K562 (cell line): ENCODE measurements around the gene SARS2. TPM values are rescaled to one million over a fixed set of nuclear protein-coding genes. Genes with fewer than 3 reads are reported as not detected.

Experiments
- ATAC-seq: fragments of 200-7000 bp; cut with Tn5 transposase; 3 replicates; pipeline ENCODE4 v1.9.1; 2020; ENCODE audit warnings: moderate library complexity
- Bru-seq: library from RNA; stranded (reverse); fragments of 400-500 nt; gene quantifications from one replicate; lab custom pipeline; 2021; lab: Mats Ljungman, UMichigan
- BruChase-seq, 2 experiments: library from RNA; stranded (reverse); fragments of 400-500 nt; gene quantifications; one replicate each; lab custom pipeline; 2021; lab: Mats Ljungman, UMichigan
- BruUV-seq: library from RNA; stranded (reverse); fragments of 400-500 nt; replicated peaks from 2 replicates; lab custom pipeline; 2021; lab: Mats Ljungman, UMichigan
- CTCF ChIA-PET: fragments of 300-600 bp; formaldehyde crosslinking; extraction: SDS; loops from one replicate; lab custom pipeline; 2021; ENCODE audit warnings: low intra/inter-chr PET ratio; lab: Yijun Ruan, JAX
- POLR2A ChIA-PET: fragments of 300-600, 350-650 bp; sonication (Branson Sonifier 250); formaldehyde crosslinking; extraction: SDS; loops from one replicate; lab custom pipeline; 2021; ENCODE audit warnings: antibody characterized with exemption, inconsistent platforms; lab: Yijun Ruan, JAX
- DNase-seq, 4 experiments: peaks; one replicate each; pipeline versions ENCODE4 v3.0.0 to v3.0.0-alpha.2; 2011 to 2018; ENCODE audit warnings: low spot score in 3 of 4, mixed read lengths in 3 of 4; ENCODE audit errors: extremely low read depth in 1 of 4
- FAIRE-seq: peaks from 2 replicates; lab custom pipeline; 2011; peaks lifted over from hg19 to GRCh38; lab: Jason Lieb, UNC
- H2AFZ ChIP-seq: 2 replicates; pipeline ENCODE4 v1.6.0; 2011; ENCODE audit warnings: low read depth, low read length, control low read depth, inconsistent platforms
- H3K27ac ChIP-seq: fragments of 200-600 bp; 3 replicates; pipeline ENCODE4 v1.8.0; 2011; ENCODE audit warnings: low read depth, mild to moderate bottlenecking, control low read depth, inconsistent platforms, low read length, moderate library complexity, mixed read lengths; ENCODE audit errors: extremely low read depth
- H3K27me3 ChIP-seq, 2 experiments: fragments of 300-600 bp in 1 of 2; 2 replicates in 1 of 2; 3 replicates in 1 of 2; pipeline versions ENCODE4 v1.6.0 to v1.8.0; 2011; ENCODE audit warnings: inconsistent platforms in 2 of 2, low read length in 2 of 2, mild to moderate bottlenecking in 1 of 2, mixed read lengths in 1 of 2, moderate library complexity in 1 of 2; ENCODE audit not compliant: control insufficient read depth in 2 of 2, insufficient read depth in 2 of 2
- H3K36me3 ChIP-seq: fragments of 300-600 bp; 3 replicates; pipeline ENCODE4 v1.8.0; 2011; ENCODE audit warnings: mild to moderate bottlenecking, low read length, inconsistent platforms; ENCODE audit not compliant: control insufficient read depth, insufficient read depth
- H3K4me1 ChIP-seq, 2 experiments: fragments of 200-600 bp in 1 of 2; replicated peaks in 1 of 2; 2 replicates in 1 of 2; 3 replicates in 1 of 2; pipeline versions ENCODE4 v1.5.1 to v1.8.0; 2011; ENCODE audit warnings: inconsistent platforms in 2 of 2, low read length in 2 of 2, mild to moderate bottlenecking in 1 of 2, mixed read lengths in 1 of 2, moderate library complexity in 1 of 2; ENCODE audit not compliant: control insufficient read depth in 2 of 2, insufficient read depth in 2 of 2
- H3K4me2 ChIP-seq: 2 replicates; pipeline ENCODE4 v1.6.1; 2011; ENCODE audit warnings: low read length, control low read depth, inconsistent platforms, mixed read lengths; ENCODE audit not compliant: insufficient read depth
- H3K4me3 ChIP-seq: fragments of 200-600 bp; sonication (generic), shearing (Covaris generic); 2 replicates; pipeline ENCODE4 v1.5.1; 2016; ENCODE audit warnings: control low read depth, inconsistent platforms
- H3K79me2 ChIP-seq: fragments of 200-600 bp; 3 replicates; pipeline ENCODE4 v1.8.0; 2011; ENCODE audit warnings: low read length, inconsistent platforms; ENCODE audit not compliant: control insufficient read depth, insufficient read depth
- H3K9ac ChIP-seq, 2 experiments: 2 replicates each; pipeline versions ENCODE4 v1.6.0 to v1.6.1; 2011; ENCODE audit warnings: low read depth in 2 of 2, low read length in 2 of 2, control low read depth in 1 of 2, inconsistent platforms in 1 of 2, mild to moderate bottlenecking in 1 of 2, mixed read lengths in 1 of 2; ENCODE audit not compliant: insufficient read depth in 1 of 2
- H3K9me1 ChIP-seq: one replicate; pipeline ENCODE4 v1.6.0; 2011; ENCODE audit warnings: inconsistent platforms, mild to moderate bottlenecking, low read length, moderate library complexity; ENCODE audit not compliant: control insufficient read depth, insufficient read depth
- H3K9me3 ChIP-seq: replicated peaks from 2 replicates; pipeline ENCODE4 v1.5.1; 2011; ENCODE audit warnings: low read depth, low read length, inconsistent platforms; ENCODE audit not compliant: control insufficient read depth, insufficient read depth
- H4K20me1 ChIP-seq: replicated peaks from 2 replicates; pipeline ENCODE4 v1.6.1; 2011; ENCODE audit warnings: low read length, inconsistent platforms, mixed read lengths; ENCODE audit not compliant: control insufficient read depth, insufficient read depth
- ELF4 ChIP-seq: fragments of 450-650 bp; formaldehyde crosslinking; IDR thresholded peaks from 2 replicates; pipeline ENCODE4 v1.4.0; 2022; ENCODE audit warnings: missing genetic modification characterization
- EP300 ChIP-seq: IDR thresholded peaks from 2 replicates; pipeline ENCODE4 v1.6.1; 2012; ENCODE audit warnings: low read length, improper control_type of control experiment
- HNRNPK ChIP-seq: fragments of 200-400 bp; formaldehyde crosslinking; IDR thresholded peaks from one replicate; pipeline ENCODE4 v1.6.1; 2018; ENCODE audit warnings: mild to moderate bottlenecking, low read depth, low read length; ENCODE audit not compliant: poor library complexity, severe bottlenecking
- ILK ChIP-seq: fragments of 450-650 bp; IDR thresholded peaks from 2 replicates; pipeline ENCODE4 v1.6.1; 2016; ENCODE audit warnings: missing genetic modification characterization, low read depth, mild to moderate bottlenecking, missing compliant biosample characterization, moderate library complexity, borderline replicate concordance
- MEIS2 ChIP-seq: fragments of 450-650 bp; IDR thresholded peaks from 2 replicates; pipeline ENCODE4 v1.6.1; 2014; ENCODE audit warnings: mild to moderate bottlenecking; ENCODE audit not compliant: partially characterized antibody
- MTA1 ChIP-seq: fragments of 450-650 bp; IDR thresholded peaks from 2 replicates; pipeline ENCODE4 v1.6.1; 2017; ENCODE audit warnings: borderline replicate concordance
- NKRF ChIP-seq: fragments of 450-650 bp; IDR thresholded peaks from 2 replicates; pipeline ENCODE4 v1.6.1; 2016; ENCODE audit warnings: borderline replicate concordance
- PHF20 ChIP-seq: fragments of 450-650 bp; IDR thresholded peaks from 2 replicates; pipeline ENCODE4 v1.6.1; 2018; ENCODE audit not compliant: partially characterized antibody
- SMAD1 ChIP-seq: fragments of 150-350 bp; IDR thresholded peaks from 2 replicates; pipeline ENCODE4 v1.6.1; 2014; ENCODE audit warnings: low read length, low read depth; ENCODE audit not compliant: partially characterized antibody
- SREBF1 ChIP-seq: fragments of 150-350 bp; IDR thresholded peaks from 2 replicates; pipeline ENCODE4 v1.6.1; 2014; ENCODE audit warnings: antibody characterized with exemption, low read depth, low read length, borderline replicate concordance
- TAF9B ChIP-seq: fragments of 450-650 bp; IDR thresholded peaks from 2 replicates; pipeline ENCODE4 v1.6.1; 2018; ENCODE audit warnings: mild to moderate bottlenecking; ENCODE audit not compliant: partially characterized antibody
- TRIM28 ChIP-seq: fragments of 450-650 bp; IDR thresholded peaks from 2 replicates; pipeline ENCODE4 v1.6.1; 2017
- ZNF282 ChIP-seq: sonication (generic); formaldehyde crosslinking; IDR thresholded peaks from 2 replicates; pipeline ENCODE4 v1.8.1; 2023; ENCODE audit warnings: missing genetic modification reagents
- ZNF764 ChIP-seq: fragments of 250-450 bp; sonication (Bioruptor Pico); IDR thresholded peaks from 2 replicates; pipeline ENCODE4 v1.4.0; 2020; ENCODE audit warnings: low read depth, mild to moderate bottlenecking, moderate library complexity
- WGBS: fragments of 100-300 bp; shearing (Covaris generic); methylation state at CpG from one replicate; pipeline ENCODE4 v1.1.6; 2016; ENCODE audit warnings: low coverage, mixed read lengths; ENCODE audit not compliant: insufficient coverage; ENCODE audit errors: missing lambda C conversion rate; 5-methylcytosine and 5-hydroxymethylcytosine counted together
- in situ Hi-C: fragments of 300-500 bp; cut with MboI; formaldehyde crosslinking; loops from 4 replicates; pipeline ENCODE4 v1.15.0; 2018; ENCODE audit warnings: inconsistent platforms, mixed read lengths
- intact Hi-C: fragments of 100-400 bp; cut with micrococcal nuclease; formaldehyde crosslinking; loops from 2 replicates; pipeline ENCODE4 v1.14.2; 2022
- long read RNA-seq, 3 experiments: library from polyadenylated mRNA in 2 of 3; library from RNA in 1 of 3; unstranded in 2 of 3; stranded (forward) in 1 of 3; transcript quantifications; one replicate each; pipeline ENCODE4 v2.0.0, GENCODE V29; 2019 to 2022
- polyA minus RNA-seq, 3 experiments: library from RNA; depleted of rRNA, polyadenylated mRNA; stranded (reverse); fragments of >200 nt; gene quantifications; 2 replicates each; pipeline ENCODE4 v1.2.3, GENCODE V29; 2011
- polyA plus RNA-seq, 8 experiments: library from polyadenylated mRNA; depleted of rRNA in 4 of 8; stranded (reverse) in 5 of 8; unstranded in 3 of 8; fragments of >200 nt; fragmentation: Nextera tagmentation in 2 of 8; fragmentation: Illumina TruSeq in 1 of 8; extraction: Ambion mirVana in 2 of 8; extraction: Trizol in 1 of 8; gene quantifications; 2 replicates each; pipeline versions ENCODE4 v1.2.1 to v1.2.3, GENCODE V29; 2011 to 2014; ENCODE audit warnings: inconsistent platforms in 1 of 8, missing spikeins in 1 of 8
- total RNA-seq, 7 experiments: library from RNA; depleted of rRNA in 6 of 7; stranded (reverse); fragments of >200 nt in 6 of 7; fragmentation: Illumina TruSeq in 2 of 7; extraction: Trizol in 2 of 7; gene quantifications; 2 replicates each; pipeline versions ENCODE4 v1.2.1 to v1.2.3, GENCODE V29; 2011 to 2021; ENCODE audit warnings: low replicate concordance in 1 of 7

Gene SARS2
- 95.5 and 266 TPM in 2 replicates for total RNA-seq (2011; cell fraction: chromatin; rRNA removed; ENCODE audit: low replicate concordance)
- total RNA-seq (2011; cell fraction: nucleolus; rRNA removed): 170 and 174 TPM in 2 replicates
- 96.4 and 116 TPM in 2 replicates for total RNA-seq (2011; cell fraction: nucleoplasm; rRNA removed)
- total RNA-seq (2014; rRNA removed) (32.2 and 39.5 TPM in 2 replicates), total RNA-seq (2014; rRNA removed; fragmentation: Illumina TruSeq; extraction: Trizol) (12.8 and 15.5 TPM in 2 replicates), total RNA-seq (2015; rRNA removed; fragmentation: Illumina TruSeq; extraction: Trizol) (36.3 and 38.0 TPM in 2 replicates), total RNA-seq (2021) (50.6 and 59.1 TPM in 2 replicates), polyA plus RNA-seq (2011; rRNA removed) (31.3 and 55.5 TPM in 2 replicates), polyA plus RNA-seq (2014; fragmentation: Illumina TruSeq; extraction: Trizol) (31.7 and 55.2 TPM in 2 replicates), polyA plus RNA-seq (2014; fragmentation: Nextera tagmentation; extraction: Ambion mirVana) (1 to 10 TPM; 3.1 to 7.0 TPM), polyA plus RNA-seq (2014; rRNA removed) (55.5 and 60.3 TPM in 2 replicates), polyA minus RNA-seq (2011; rRNA and poly(A)+ RNA removed) (13.7 and 15.9 TPM in 2 replicates), Bru-seq, nascent RNA (percentile 83 among the genes with signal in this experiment), BruChase-seq, experiment 1, labeled RNA remaining after a 2-hour chase (percentile 75 among the genes with signal in this experiment), BruChase-seq, experiment 2, labeled RNA remaining after a 6-hour chase (percentile 78 among the genes with signal in this experiment)
- polyA plus RNA-seq (2011; cell fraction: cytosol; rRNA removed): 42.5 and 85.9 TPM in 2 replicates
- 237 and 321 TPM in 2 replicates for polyA plus RNA-seq (2011; cell fraction: nucleus; rRNA removed)
- 39.9 and 57.3 TPM in 2 replicates for polyA plus RNA-seq (2012)
- polyA minus RNA-seq (2011; cell fraction: cytosol; rRNA and poly(A)+ RNA removed): 25.8 and 38.1 TPM in 2 replicates
- polyA minus RNA-seq (2011; cell fraction: nucleus; rRNA and poly(A)+ RNA removed): 41.6 and 51.5 TPM in 2 replicates
- long read RNA-seq, experiment 1, transcript SARS2-201 (16 exons, 2,057 nt): major isoform, 57 of 116 reads
- long read RNA-seq, experiment 1, partial matches to known transcripts: 36 of 116 reads
- long read RNA-seq, experiment 1, other reads (novel, unspliced or antisense): 21 of 116 reads
- long read RNA-seq, experiment 2, partial matches to known transcripts: 11 of 44 reads
- long read RNA-seq, experiment 2, other reads (novel, unspliced or antisense): 33 of 44 reads
- long read RNA-seq, experiment 3, transcript SARS2-201 (16 exons, 2,057 nt): major isoform, 36 of 59 reads
- long read RNA-seq, experiment 3, partial matches to known transcripts: 3 of 59 reads
- long read RNA-seq, experiment 3, other reads (novel, unspliced or antisense): 18 of 59 reads

GRCh38 chr19:38929929-38930775 lies at the start of gene SARS2:
Gene SARS2 (minus strand): TSS chr19:38930763. CDS start chr19:38930736, 27 bp downstream.
- peaks cover 44% of the 10 kb centered on the region for H3K36me3 ChIP-seq
- CTCF ChIA-PET: interaction anchor here (0.6 to 2.6 kb wide), 9 partner anchors 79 to 527 kb away, joined by 3 to 16 read pairs (median 7); partner anchors contain the start of genes FAM98C, HNRNPL and PLEKHG2
- no peaks in the 10 kb centered on the region; the same call in 1 of the 2 replicates for H4K20me1 ChIP-seq
- H3K9ac ChIP-seq: peak within 1 kb of the TSS; percentile 91 to 98
- peaks cover 18% of the 10 kb centered on the region for H3K9me3 ChIP-seq
- DNase-seq (peak; percentile 96 to 99 (median 98)), FAIRE-seq (peak; percentile 23), ATAC-seq (peak; percentile 74)
- peak within 1 kb of the TSS; percentile 92 for H3K27ac ChIP-seq
- peak within 1 kb of the TSS; percentile 71 for H3K4me3 ChIP-seq
- WGBS: under 1% methylated on average over 46 of the region's 49 CpGs
- in situ Hi-C loops (loop anchor here (10.0 kb wide), 1 partner anchor 405 kb away; no protein-coding TSS in a partner anchor), intact Hi-C loops (loop anchor here (1.0 to 10.0 kb wide), 6 partner anchors 31 to 415 kb away; partner anchors contain the start of genes ECH1, NFKBIB and SIRT2)
- H3K9me1 ChIP-seq: no peaks in the 10 kb centered on the region
- H3K79me2 ChIP-seq: peaks cover 57% of the 10 kb centered on the region
- POLR2A ChIA-PET: interaction anchor here (0.5 to 1.6 kb wide), 10 partner anchors 8 to 196 kb away, joined by 3 to 5 read pairs (median 4); partner anchors contain the start of genes ECH1 and HNRNPL
- H3K4me2 ChIP-seq: peak within 1 kb of the TSS; percentile 100
- no TSS peak for BruUV-seq
- peak within 1 kb of the TSS; percentile 99 for H2AFZ ChIP-seq
- no peaks in the 10 kb centered on the region for H3K27me3 ChIP-seq
- H3K4me1 ChIP-seq: peaks cover 0 to 18% of the 10 kb centered on the region in 2 experiments; a peak in 3 of 5 replicates
- TF ChIP-seq SMAD1 (peak; percentile 57), MTA1 (no peak; the same call in 1 of the 2 replicates), SREBF1 (0 out of 2 replicates have a peak, but pooled peaks have one; percentile 18), MEIS2 (peak; percentile 85), HNRNPK (no peak), PHF20 (peak; percentile 94), ELF4 (CRISPR knock-in tag) (no peak), ZNF764 (CRISPR knock-in tag) (no peak), NKRF (peak; percentile 79), TRIM28 (0 out of 2 replicates have a peak, but pooled peaks have one; percentile 17), TAF9B (peak; percentile 87), ILK (tag) (no peak), ZNF282 (CRISPR knock-in tag) (no peak), EP300 (peak; percentile 21; the same call in 1 of the 2 replicates)
